SK-N-SH (cell line): ENCODE measurements around the gene DCAF10. TPM values are rescaled to one million over a fixed set of nuclear protein-coding genes. Genes with fewer than 3 reads are reported as not detected.

Source experiments
- CTCF ChIA-PET: fragments of 300-600, 350-600 bp; formaldehyde crosslinking; extraction: SDS; loops from one replicate; lab custom pipeline; 2021; lab: Yijun Ruan, JAX
- POLR2A ChIA-PET: fragments of 350-600 bp; sonication (Branson Sonifier 250); formaldehyde crosslinking; extraction: SDS; loops from one replicate; lab custom pipeline; 2020; ENCODE audit warnings: antibody characterized with exemption, inconsistent platforms; lab: Yijun Ruan, JAX
- DNase-seq: peaks from one replicate; pipeline ENCODE4 v3.0.0; 2012
- H2AFZ ChIP-seq: fragments of 200-600 bp; sonication (generic); 2 replicates; pipeline ENCODE4 v1.8.1; 2016; ENCODE audit warnings: antibody characterized with exemption, mild to moderate bottlenecking, low read depth
- H3F3A ChIP-seq: fragments of 200-600 bp; sonication (generic); replicated peaks from 2 replicates; pipeline ENCODE3; 2016; ENCODE audit warnings: antibody characterized with exemption, mild to moderate bottlenecking; ENCODE audit not compliant: insufficient read depth
- H3K27ac ChIP-seq, 2 experiments: fragments of 200-500 bp in 1 of 2; fragments of 200-600 bp in 1 of 2; sonication (Bioruptor generic) in 1 of 2; sonication (generic), shearing (Covaris generic) in 1 of 2; 2 replicates each; pipeline versions ENCODE4 v1.5.1 to v1.6.1; 2014 to 2016; ENCODE audit warnings: low read depth in 2 of 2, inconsistent platforms in 1 of 2, low read length in 1 of 2, mild to moderate bottlenecking in 1 of 2, mixed read lengths in 1 of 2
- H3K27me3 ChIP-seq: fragments of 200-600 bp; sonication (generic), shearing (Covaris generic); 2 replicates; pipeline ENCODE4 v1.6.1; 2016; ENCODE audit warnings: mixed run types; ENCODE audit not compliant: insufficient read depth
- H3K36me3 ChIP-seq, 2 experiments: fragments of 200-500 bp in 1 of 2; fragments of 200-600 bp in 1 of 2; sonication (Bioruptor generic) in 1 of 2; sonication (generic) in 1 of 2; replicated peaks in 1 of 2; 2 replicates each; pipeline versions ENCODE3 to v1.5.1; 2014 to 2016; ENCODE audit warnings: low read length in 1 of 2, mild to moderate bottlenecking in 1 of 2; ENCODE audit not compliant: insufficient read depth in 2 of 2, control insufficient read depth in 1 of 2
- H3K4me1 ChIP-seq, 2 experiments: fragments of 200-500 bp in 1 of 2; fragments of 200-600 bp in 1 of 2; sonication (Bioruptor generic) in 1 of 2; sonication (generic), shearing (Covaris generic) in 1 of 2; 2 replicates each; pipeline versions ENCODE4 v1.5.1 to v1.6.1; 2014 to 2016; ENCODE audit warnings: low read depth in 1 of 2, low read length in 1 of 2, mixed run types in 1 of 2; ENCODE audit not compliant: insufficient read depth in 2 of 2, control insufficient read depth in 1 of 2
- H3K4me2 ChIP-seq: fragments of 200-600 bp; sonication (generic), shearing (Covaris generic); 2 replicates; pipeline ENCODE4 v1.6.1; 2017; ENCODE audit warnings: mixed run types
- H3K4me3 ChIP-seq, 2 experiments: fragments of 200-500 bp in 1 of 2; fragments of 200-600 bp in 1 of 2; sonication (Bioruptor generic) in 1 of 2; sonication (generic), shearing (Covaris generic) in 1 of 2; 2 replicates each; pipeline versions ENCODE4 v1.5.1 to v1.8.1; 2014 to 2016; ENCODE audit warnings: low read depth in 2 of 2, inconsistent platforms in 1 of 2, low read length in 1 of 2, mild to moderate bottlenecking in 1 of 2, mixed read lengths in 1 of 2, moderate library complexity in 1 of 2
- H3K79me2 ChIP-seq: fragments of 200-600 bp; sonication (generic); 2 replicates; pipeline ENCODE4 v1.8.1; 2017; ENCODE audit warnings: mild to moderate bottlenecking; ENCODE audit not compliant: insufficient read depth
- H3K9ac ChIP-seq: fragments of 200-600 bp; sonication (generic); 2 replicates; pipeline ENCODE4 v1.6.1; 2017; ENCODE audit warnings: mixed run types
- H3K9me2 ChIP-seq: fragments of 200-600 bp; sonication (generic); 2 replicates; pipeline ENCODE4 v1.6.1; 2017; ENCODE audit warnings: mixed run types
- H3K9me3 ChIP-seq: fragments of 200-600 bp; sonication (generic); 2 replicates; pipeline ENCODE4 v1.6.1; 2017; ENCODE audit warnings: mixed run types, mild to moderate bottlenecking, moderate library complexity
- H4K20me1 ChIP-seq: fragments of 200-600 bp; sonication (generic); 2 replicates; pipeline ENCODE4 v1.6.1; 2017; ENCODE audit warnings: mild to moderate bottlenecking, mixed run types; ENCODE audit not compliant: insufficient read depth
- CHD2 ChIP-seq: fragments of 150-350 bp; IDR thresholded peaks from 2 replicates; pipeline ENCODE4 v1.6.1; 2018; ENCODE audit warnings: low read length; ENCODE audit not compliant: partially characterized antibody
- ELF1 ChIP-seq: IDR thresholded peaks from 2 replicates; pipeline ENCODE4 v1.4.0; 2012
- EP300 ChIP-seq, 2 experiments: IDR thresholded peaks; 2 replicates each; pipeline versions ENCODE4 v1.4.0 to v1.6.1; 2012; ENCODE audit warnings: borderline replicate concordance in 1 of 2, low read depth in 1 of 2, low read length in 1 of 2
- EZH2phosphoT487 ChIP-seq: fragments of 200-600 bp; sonication (generic); IDR thresholded peaks from 2 replicates; pipeline ENCODE4 v1.6.1; 2017; ENCODE audit warnings: low read depth, mixed run types, mild to moderate bottlenecking, antibody characterized with exemption, moderate library complexity, borderline replicate concordance
- FOSL2 ChIP-seq: IDR thresholded peaks from 2 replicates; pipeline ENCODE4 v1.4.0; 2012; ENCODE audit warnings: low read depth, mild to moderate bottlenecking, moderate library complexity, borderline replicate concordance
- FOXJ3 ChIP-seq: sonication (generic); formaldehyde crosslinking; IDR thresholded peaks from 2 replicates; pipeline ENCODE4 v1.5.1; 2020; ENCODE audit warnings: mild to moderate bottlenecking, missing genetic modification reagents
- GABPA ChIP-seq: IDR thresholded peaks from 2 replicates; pipeline ENCODE4 v1.4.0; 2012; ENCODE audit warnings: low read depth, mild to moderate bottlenecking
- JUND ChIP-seq: IDR thresholded peaks from 2 replicates; pipeline ENCODE4 v1.4.0; 2012
- MEF2A ChIP-seq: IDR thresholded peaks from 2 replicates; pipeline ENCODE4 v1.4.0; 2012; ENCODE audit warnings: low read depth, borderline replicate concordance
- MXI1 ChIP-seq: IDR thresholded peaks from 2 replicates; pipeline ENCODE4 v1.6.1; 2012; ENCODE audit warnings: mild to moderate bottlenecking, low read depth, low read length, improper control_type of control experiment
- NFIC ChIP-seq: IDR thresholded peaks from 2 replicates; pipeline ENCODE4 v1.4.0; 2012; ENCODE audit warnings: borderline replicate concordance
- POLR2AphosphoS5 ChIP-seq: IDR thresholded peaks from 2 replicates; pipeline ENCODE4 v1.6.1; 2012; ENCODE audit warnings: low read depth, low read length
- RCOR1 ChIP-seq: fragments of 150-350 bp; IDR thresholded peaks from 2 replicates; pipeline ENCODE4 v1.6.1; 2017; ENCODE audit warnings: antibody characterized with exemption, low read length
- RFX5 ChIP-seq: IDR thresholded peaks from 2 replicates; pipeline ENCODE4 v1.6.1; 2012; ENCODE audit warnings: mild to moderate bottlenecking, improper control_type of control experiment, low read length
- RXRA ChIP-seq: IDR thresholded peaks from 2 replicates; pipeline ENCODE4 v1.4.0; 2012; ENCODE audit warnings: low read depth, mild to moderate bottlenecking, borderline replicate concordance
- SIN3A ChIP-seq: IDR thresholded peaks from 2 replicates; pipeline ENCODE4 v1.6.1; 2012; ENCODE audit warnings: low read depth, mild to moderate bottlenecking, low read length, moderate library complexity, borderline replicate concordance
- TAF1 ChIP-seq: IDR thresholded peaks from 2 replicates; pipeline ENCODE4 v1.6.1; 2012; ENCODE audit warnings: low read depth, mild to moderate bottlenecking, low read length, moderate library complexity, borderline replicate concordance
- YY1 ChIP-seq: IDR thresholded peaks from 2 replicates; pipeline ENCODE4 v1.4.0; 2012; ENCODE audit warnings: low read depth, mild to moderate bottlenecking
- WGBS: methylation state at CpG from one replicate; pipeline ENCODE4 v1.1.6; 2017; ENCODE audit warnings: low lambda C conversion rate; 5-methylcytosine and 5-hydroxymethylcytosine counted together
- polyA plus RNA-seq, 3 experiments: library from polyadenylated mRNA; depleted of rRNA; stranded (reverse); fragments of >200 nt; gene quantifications; 2 replicates each; pipeline ENCODE4 v1.2.3, GENCODE V29; 2012
- TF ChIP-seq, protein P1 (sequence below): IDR thresholded peaks from 2 replicates; pipeline ENCODE4 v1.4.0; 2012; ENCODE audit warnings: low read depth, borderline replicate concordance
- TF ChIP-seq, protein P2 (sequence below): IDR thresholded peaks from 2 replicates; pipeline ENCODE4; 2012
- TF ChIP-seq, protein P3 (sequence below): IDR thresholded peaks from 2 replicates; pipeline ENCODE4 v1.4.0; 2012; ENCODE audit warnings: low read depth, borderline replicate concordance
- TF ChIP-seq, protein P4 (sequence below): IDR thresholded peaks from 2 replicates; pipeline ENCODE4 v1.6.1; 2012; ENCODE audit warnings: mild to moderate bottlenecking, low read depth, low read length, moderate library complexity
- TF ChIP-seq, protein P5 (sequence below): IDR thresholded peaks from 2 replicates; pipeline ENCODE4 v1.4.0; 2012; ENCODE audit warnings: low read depth

DCAF10 gene, protein sequence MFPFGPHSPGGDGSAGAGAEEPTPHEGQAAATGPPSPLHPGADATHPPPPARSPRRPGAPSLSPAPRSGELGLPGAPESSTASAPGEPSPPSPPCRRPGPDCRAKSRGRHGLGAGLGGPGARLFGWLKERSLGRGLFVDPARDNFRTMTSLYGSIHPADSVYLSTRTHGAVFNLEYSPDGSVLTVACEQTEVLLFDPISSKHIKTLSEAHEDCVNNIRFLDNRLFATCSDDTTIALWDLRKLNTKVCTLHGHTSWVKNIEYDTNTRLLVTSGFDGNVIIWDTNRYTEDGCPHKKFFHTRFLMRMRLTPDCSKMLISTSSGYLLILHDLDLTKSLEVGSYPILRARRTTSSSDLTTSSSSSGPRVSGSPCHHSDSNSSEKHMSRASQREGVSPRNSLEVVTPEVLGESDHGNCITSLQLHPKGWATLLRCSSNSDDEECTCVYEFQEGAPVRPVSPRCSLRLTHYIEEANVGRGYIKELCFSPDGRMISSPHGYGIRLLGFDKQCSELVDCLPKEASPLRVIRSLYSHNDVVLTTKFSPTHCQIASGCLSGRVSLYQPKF
- polyA plus RNA-seq (2012; rRNA removed) = 11.8 and 19.2 TPM in 2 replicates
- polyA plus RNA-seq (2012; cell fraction: cytosol; rRNA removed) = 12.4 and 15.2 TPM in 2 replicates
- 18.0 and 21.8 TPM in 2 replicates for polyA plus RNA-seq (2012; cell fraction: nucleus; rRNA removed)

DNA sequence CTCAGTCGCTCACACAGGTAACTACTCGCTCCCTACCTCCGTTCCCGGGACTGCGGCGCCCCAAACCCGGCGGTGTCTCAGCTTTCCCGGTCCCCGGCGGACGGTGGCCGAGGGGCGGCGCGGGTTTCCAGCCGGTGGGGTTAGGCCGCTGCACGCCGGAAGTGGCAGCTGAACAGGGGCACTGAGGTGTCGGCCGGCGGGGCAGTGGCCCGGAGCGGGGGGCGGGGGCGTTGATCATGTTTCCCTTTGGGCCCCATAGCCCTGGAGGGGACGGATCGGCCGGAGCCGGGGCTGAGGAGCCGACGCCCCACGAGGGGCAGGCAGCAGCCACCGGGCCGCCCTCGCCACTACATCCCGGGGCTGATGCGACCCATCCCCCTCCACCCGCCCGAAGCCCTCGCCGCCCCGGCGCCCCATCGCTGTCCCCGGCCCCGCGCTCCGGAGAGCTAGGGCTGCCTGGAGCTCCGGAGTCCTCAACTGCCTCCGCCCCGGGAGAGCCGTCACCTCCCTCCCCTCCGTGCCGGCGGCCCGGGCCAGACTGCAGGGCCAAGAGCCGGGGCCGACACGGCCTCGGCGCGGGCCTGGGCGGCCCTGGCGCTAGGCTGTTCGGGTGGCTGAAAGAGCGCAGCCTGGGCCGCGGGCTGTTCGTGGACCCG is at the start of gene DCAF10:
Gene DCAF10, plus strand, starts transcription at position 167 of the 656 bp plus-strand sequence. Its CDS starts 70 bp downstream, at position 237.
- Histone ChIP-seq H4K20me1 (peaks cover 35% of the 10 kb centered on the region), H3K9ac (peak within 1 kb of the TSS; percentile 89), H3K27ac (peak within 1 kb of the TSS; percentile 66 to 84), H3K9me2 (no peaks in the 10 kb centered on the region), H3K27me3 (no peaks in the 10 kb centered on the region), H3K79me2 (peaks cover 51% of the 10 kb centered on the region), H2AFZ (peak within 1 kb of the TSS; percentile 99), H3K4me3 (peak within 1 kb of the TSS; percentile 63 to 93), H3K4me1 (peaks cover 6 to 13% of the 10 kb centered on the region in 2 experiments; a peak in 3 of 4 replicates), H3K9me3 (no peaks in the 10 kb centered on the region), H3K4me2 (peak within 1 kb of the TSS; percentile 93), H3F3A (no peaks in the 10 kb centered on the region), H3K36me3 (peaks cover 3 to 20% of the 10 kb centered on the region in 2 experiments)
- ChIA-PET CTCF (interaction anchor here (0.6 to 1.5 kb wide), 4 partner anchors 10 to 209 kb away, joined by 3 to 5 read pairs (median 4); partner anchors contain the start of gene TOMM5), POLR2A (interaction anchor here (0.6 to 1.6 kb wide), 4 partner anchors 9 to 250 kb away, joined by 3 to 9 read pairs (median 4); partner anchors contain the start of gene EXOSC3)
- WGBS = 4% methylated on average over 21 of the region's 72 CpGs
- DNase-seq = peak; percentile 94
- TF ChIP-seq NFIC = no peak; the same call in 1 of the 2 replicates
- TF ChIP-seq YY1 = peak; percentile 79
- peak; percentile 92 for TF ChIP-seq SIN3A
- TF ChIP-seq RFX5 = no peak
- no peak; the same call in 1 of the 2 replicates for TF ChIP-seq FOSL2
- TF ChIP-seq EP300 (IDR thresholded peaks at IDR 0.05; ENCODE audit: borderline replicate concordance in 1 of 2, low read depth in 1 of 2, low read length in 1 of 2) = no peak
- peak; percentile 76 for TF ChIP-seq ELF1
- TF ChIP-seq TAF1 = peak; percentile 95
- TF ChIP-seq, protein P1, sequence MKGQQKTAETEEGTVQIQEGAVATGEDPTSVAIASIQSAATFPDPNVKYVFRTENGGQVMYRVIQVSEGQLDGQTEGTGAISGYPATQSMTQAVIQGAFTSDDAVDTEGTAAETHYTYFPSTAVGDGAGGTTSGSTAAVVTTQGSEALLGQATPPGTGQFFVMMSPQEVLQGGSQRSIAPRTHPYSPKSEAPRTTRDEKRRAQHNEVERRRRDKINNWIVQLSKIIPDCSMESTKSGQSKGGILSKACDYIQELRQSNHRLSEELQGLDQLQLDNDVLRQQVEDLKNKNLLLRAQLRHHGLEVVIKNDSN = peak; percentile 39
- TF ChIP-seq RXRA = no peak
- no peak for TF ChIP-seq EZH2phosphoT487
- 0 out of 2 replicates have a peak, but pooled peaks have one; percentile 24 for TF ChIP-seq FOXJ3 (CRISPR knock-in tag)
- TF ChIP-seq POLR2AphosphoS5 = peak; percentile 85
- TF ChIP-seq JUND = no peak
- no peak for TF ChIP-seq MEF2A
- peak; percentile 81; the same call in 1 of the 2 replicates for TF ChIP-seq MXI1
- TF ChIP-seq, protein P2, sequence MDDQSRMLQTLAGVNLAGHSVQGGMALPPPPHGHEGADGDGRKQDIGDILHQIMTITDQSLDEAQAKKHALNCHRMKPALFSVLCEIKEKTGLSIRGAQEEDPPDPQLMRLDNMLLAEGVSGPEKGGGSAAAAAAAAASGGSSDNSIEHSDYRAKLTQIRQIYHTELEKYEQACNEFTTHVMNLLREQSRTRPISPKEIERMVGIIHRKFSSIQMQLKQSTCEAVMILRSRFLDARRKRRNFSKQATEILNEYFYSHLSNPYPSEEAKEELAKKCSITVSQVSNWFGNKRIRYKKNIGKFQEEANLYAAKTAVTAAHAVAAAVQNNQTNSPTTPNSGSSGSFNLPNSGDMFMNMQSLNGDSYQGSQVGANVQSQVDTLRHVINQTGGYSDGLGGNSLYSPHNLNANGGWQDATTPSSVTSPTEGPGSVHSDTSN = peak; percentile 49
- TF ChIP-seq, protein P3, sequence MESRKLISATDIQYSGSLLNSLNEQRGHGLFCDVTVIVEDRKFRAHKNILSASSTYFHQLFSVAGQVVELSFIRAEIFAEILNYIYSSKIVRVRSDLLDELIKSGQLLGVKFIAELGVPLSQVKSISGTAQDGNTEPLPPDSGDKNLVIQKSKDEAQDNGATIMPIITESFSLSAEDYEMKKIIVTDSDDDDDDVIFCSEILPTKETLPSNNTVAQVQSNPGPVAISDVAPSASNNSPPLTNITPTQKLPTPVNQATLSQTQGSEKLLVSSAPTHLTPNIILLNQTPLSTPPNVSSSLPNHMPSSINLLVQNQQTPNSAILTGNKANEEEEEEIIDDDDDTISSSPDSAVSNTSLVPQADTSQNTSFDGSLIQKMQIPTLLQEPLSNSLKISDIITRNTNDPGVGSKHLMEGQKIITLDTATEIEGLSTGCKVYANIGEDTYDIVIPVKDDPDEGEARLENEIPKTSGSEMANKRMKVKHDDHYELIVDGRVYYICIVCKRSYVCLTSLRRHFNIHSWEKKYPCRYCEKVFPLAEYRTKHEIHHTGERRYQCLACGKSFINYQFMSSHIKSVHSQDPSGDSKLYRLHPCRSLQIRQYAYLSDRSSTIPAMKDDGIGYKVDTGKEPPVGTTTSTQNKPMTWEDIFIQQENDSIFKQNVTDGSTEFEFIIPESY = 0 out of 2 replicates have a peak, but pooled peaks have one; percentile 42
- TF ChIP-seq GABPA = peak; percentile 93
- peak; percentile 67 for TF ChIP-seq RCOR1
- TF ChIP-seq CHD2 = peak; percentile 87
- TF ChIP-seq, protein P4, sequence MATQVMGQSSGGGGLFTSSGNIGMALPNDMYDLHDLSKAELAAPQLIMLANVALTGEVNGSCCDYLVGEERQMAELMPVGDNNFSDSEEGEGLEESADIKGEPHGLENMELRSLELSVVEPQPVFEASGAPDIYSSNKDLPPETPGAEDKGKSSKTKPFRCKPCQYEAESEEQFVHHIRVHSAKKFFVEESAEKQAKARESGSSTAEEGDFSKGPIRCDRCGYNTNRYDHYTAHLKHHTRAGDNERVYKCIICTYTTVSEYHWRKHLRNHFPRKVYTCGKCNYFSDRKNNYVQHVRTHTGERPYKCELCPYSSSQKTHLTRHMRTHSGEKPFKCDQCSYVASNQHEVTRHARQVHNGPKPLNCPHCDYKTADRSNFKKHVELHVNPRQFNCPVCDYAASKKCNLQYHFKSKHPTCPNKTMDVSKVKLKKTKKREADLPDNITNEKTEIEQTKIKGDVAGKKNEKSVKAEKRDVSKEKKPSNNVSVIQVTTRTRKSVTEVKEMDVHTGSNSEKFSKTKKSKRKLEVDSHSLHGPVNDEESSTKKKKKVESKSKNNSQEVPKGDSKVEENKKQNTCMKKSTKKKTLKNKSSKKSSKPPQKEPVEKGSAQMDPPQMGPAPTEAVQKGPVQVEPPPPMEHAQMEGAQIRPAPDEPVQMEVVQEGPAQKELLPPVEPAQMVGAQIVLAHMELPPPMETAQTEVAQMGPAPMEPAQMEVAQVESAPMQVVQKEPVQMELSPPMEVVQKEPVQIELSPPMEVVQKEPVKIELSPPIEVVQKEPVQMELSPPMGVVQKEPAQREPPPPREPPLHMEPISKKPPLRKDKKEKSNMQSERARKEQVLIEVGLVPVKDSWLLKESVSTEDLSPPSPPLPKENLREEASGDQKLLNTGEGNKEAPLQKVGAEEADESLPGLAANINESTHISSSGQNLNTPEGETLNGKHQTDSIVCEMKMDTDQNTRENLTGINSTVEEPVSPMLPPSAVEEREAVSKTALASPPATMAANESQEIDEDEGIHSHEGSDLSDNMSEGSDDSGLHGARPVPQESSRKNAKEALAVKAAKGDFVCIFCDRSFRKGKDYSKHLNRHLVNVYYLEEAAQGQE = peak; percentile 73
- TF ChIP-seq, protein P5, sequence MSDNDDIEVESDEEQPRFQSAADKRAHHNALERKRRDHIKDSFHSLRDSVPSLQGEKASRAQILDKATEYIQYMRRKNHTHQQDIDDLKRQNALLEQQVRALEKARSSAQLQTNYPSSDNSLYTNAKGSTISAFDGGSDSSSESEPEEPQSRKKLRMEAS = peak; percentile 86
